Activated B cell treated with CpG ODN at 0.5 μM for 24 hours (primary cell): Measurements from ENCODE around the gene PLEKHM3. TPM values are rescaled to one million over a fixed set of nuclear protein-coding genes. Genes with fewer than 3 reads are reported as not detected.
A peak's percentile ranks its signal among the peaks of the same experiment; 100 is the strongest.

Source experiments
- ATAC-seq: fragments of 200-7000 bp; cut with Tn5 transposase; one replicate; pipeline ENCODE4 v1.10.0; 2021; ENCODE audit warnings: low read depth, mild to moderate bottlenecking, moderate library complexity
- CTCF ChIA-PET: fragments of 350-600 bp; sonication (Branson Sonifier 250); formaldehyde crosslinking; loops from one replicate; lab custom pipeline; 2021; ENCODE audit warnings: antibody characterized with exemption; lab: Charles Lee
- POLR2A ChIA-PET: fragments of 350-600 bp; sonication (Branson Sonifier 250); formaldehyde crosslinking; loops from one replicate; lab custom pipeline; 2021; ENCODE audit warnings: antibody characterized with exemption; lab: Charles Lee
- DNase-seq: peaks from one replicate; pipeline ENCODE4 v3.0.0; 2022
- H3K27ac Mint-ChIP-seq: one replicate; pipeline ENCODE4 v1.8.0; 2020; ENCODE audit warnings: mixed read lengths
- H3K27me3 Mint-ChIP-seq: one replicate; pipeline ENCODE4 v1.8.0; 2021; ENCODE audit warnings: mixed read lengths
- H3K36me3 Mint-ChIP-seq: one replicate; pipeline ENCODE4 v1.8.0; 2021; ENCODE audit warnings: low read depth, mixed read lengths
- H3K4me1 Mint-ChIP-seq: one replicate; pipeline ENCODE4 v1.8.0; 2021; ENCODE audit warnings: mixed read lengths
- H3K4me3 Mint-ChIP-seq: one replicate; pipeline ENCODE4 v1.8.0; 2020; ENCODE audit warnings: mild to moderate bottlenecking, mixed read lengths
- H3K9me3 Mint-ChIP-seq: one replicate; pipeline ENCODE4 v1.8.0; 2020; ENCODE audit warnings: mixed read lengths
- CTCF ChIP-seq: fragments of 200-600 bp; IDR thresholded peaks from one replicate; pipeline ENCODE4 v1.8.0; 2022; ENCODE audit warnings: antibody characterized with exemption, mild to moderate bottlenecking
- intact Hi-C: fragments of 100-400 bp; cut with micrococcal nuclease; formaldehyde crosslinking; loops from one replicate; pipeline ENCODE4 v1.15.1; 2024
- total RNA-seq: library from RNA; stranded (reverse); gene quantifications from 2 replicates; pipeline ENCODE4 v1.2.3, GENCODE V29; 2022

PLEKHM3 gene
- total RNA-seq, 1 donor from 2014 or later = 12.0 TPM

GRCh38 chr2:208042450-208042849, 17.1 kb upstream of the PLEKHM3 start:
- ChIA-PET CTCF (interaction anchor here (1.0 to 6.5 kb wide), 2 partner anchors 17 to 295 kb away, joined by 3 to 127 read pairs; no protein-coding TSS in a partner anchor), POLR2A (no interaction called here)
- H3K27ac Mint-ChIP-seq = no peak overlapping the region
- H3K4me1 Mint-ChIP-seq = no peaks in the 10 kb centered on the region
- peaks cover 3% of the 10 kb centered on the region for H3K27me3 Mint-ChIP-seq
- no peaks in the 10 kb centered on the region for H3K36me3 Mint-ChIP-seq
- H3K4me3 Mint-ChIP-seq = no peak overlapping the region
- intact Hi-C loops = loop anchor here (10.0 kb wide), 1 partner anchor 568 kb away; no protein-coding TSS in a partner anchor
- ATAC-seq (no peak), DNase-seq (no peak)
- TF ChIP-seq CTCF = no peak
- H3K9me3 Mint-ChIP-seq = no peaks in the 10 kb centered on the region

- no peak overlapping the region for H3K4me3 Mint-ChIP-seq
- H3K9me3 Mint-ChIP-seq = no peaks in the 10 kb centered on the region
- DNase-seq = no peak
- CTCF ChIA-PET = interaction anchor here (1.0 to 6.5 kb wide), 2 partner anchors 17 to 295 kb away, joined by 3 to 127 read pairs; no protein-coding TSS in a partner anchor
- H3K4me1 Mint-ChIP-seq = no peaks in the 10 kb centered on the region
- intact Hi-C loops = loop anchor here (10.0 kb wide), 1 partner anchor 567 kb away; no protein-coding TSS in a partner anchor
- no peak for ATAC-seq
- TF ChIP-seq CTCF = no peak
- POLR2A ChIA-PET = no interaction called here
- peaks cover 2% of the 10 kb centered on the region for H3K27me3 Mint-ChIP-seq
- H3K27ac Mint-ChIP-seq = no peak overlapping the region
- no peaks in the 10 kb centered on the region for H3K36me3 Mint-ChIP-seq
Measured at GRCh38 chr2:208042041-208042440, 16.7 kb upstream of the PLEKHM3 start.

GRCh38 chr2:208040199-208041171, 15.2 kb upstream of the PLEKHM3 start:
- POLR2A ChIA-PET = interaction anchor here (0.7 to 1.9 kb wide), 2 partner anchors 295 to 415 kb away, joined by 5 to 6 read pairs; partner anchors contain the start of gene METTL21A
- no peaks in the 10 kb centered on the region for H3K4me1 Mint-ChIP-seq
- DNase-seq (peak; percentile 41), ATAC-seq (peak; percentile 91)
- intact Hi-C loops = loop anchor here (1.0 to 10.0 kb wide), 6 partner anchors 32 to 1240 kb away; partner anchors contain the start of gene FZD5
- H3K27me3 Mint-ChIP-seq = peaks cover 2% of the 10 kb centered on the region
- no peak overlapping the region for H3K4me3 Mint-ChIP-seq
- TF ChIP-seq CTCF = peak; percentile 47
- H3K27ac Mint-ChIP-seq = no peak overlapping the region
- CTCF ChIA-PET = interaction anchor here (0.7 to 6.5 kb wide), 12 partner anchors 14 to 1240 kb away, joined by 3 to 127 read pairs (median 4); no protein-coding TSS in a partner anchor
- H3K9me3 Mint-ChIP-seq = no peaks in the 10 kb centered on the region
- no peaks in the 10 kb centered on the region for H3K36me3 Mint-ChIP-seq

- no peak for TF ChIP-seq CTCF
- H3K9me3 Mint-ChIP-seq = no peaks in the 10 kb centered on the region
- intact Hi-C loops = loop anchor here (1.0 to 10.0 kb wide), 7 partner anchors 33 to 1345 kb away; partner anchors contain the start of gene FZD5
Measured at GRCh38 chr2:208039376-208040110, 14.2 kb upstream of the PLEKHM3 start.

More at GRCh38 chr2:208039376-208040110, 14.2 kb upstream of the PLEKHM3 start:
- Mint-ChIP-seq H3K27me3 (peaks cover 2% of the 10 kb centered on the region), H3K27ac (no peak overlapping the region), H3K4me1 (no peaks in the 10 kb centered on the region), H3K4me3 (no peak overlapping the region), H3K36me3 (no peaks in the 10 kb centered on the region)
- ATAC-seq (no peak), DNase-seq (no peak)
- POLR2A ChIA-PET = interaction anchor here (1.9 kb wide), 1 partner anchor 294 kb away, joined by 6 read pairs; no protein-coding TSS in a partner anchor
- CTCF ChIA-PET = interaction anchor here (1.1 to 6.5 kb wide), 5 partner anchors 13 to 1239 kb away, joined by 3 to 127 read pairs (median 7); no protein-coding TSS in a partner anchor
